C4-2B (cell line): ENCODE measurements around the gene DDX42.

Experiments used
- CTCF ChIP-seq: fragments of 450-650 bp; conservative IDR thresholded peaks from 2 replicates; pipeline ENCODE4 v1.5.1; 2017; ENCODE audit warnings: mild to moderate bottlenecking
- ZFX ChIP-seq: fragments of 450-650 bp; IDR thresholded peaks from 2 replicates; pipeline ENCODE4 v1.6.1; 2017

- TF ChIP-seq CTCF: no peak
- no peak for TF ChIP-seq ZFX
Observed at GRCh38 chr17:63816123-63816522, 42.2 kb downstream of the DDX42 start.
